NCI-H748 treated with DMSO at 0.1 percent for 48 hours (cell line): Measurements from ENCODE around the gene GOLT1A.

Source experiments
- DNase-seq: peaks from one replicate; lab custom pipeline; 2025; lab: John Stamatoyannopoulos, UW

GOLT1A gene, protein sequence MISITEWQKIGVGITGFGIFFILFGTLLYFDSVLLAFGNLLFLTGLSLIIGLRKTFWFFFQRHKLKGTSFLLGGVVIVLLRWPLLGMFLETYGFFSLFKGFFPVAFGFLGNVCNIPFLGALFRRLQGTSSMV

DNA sequence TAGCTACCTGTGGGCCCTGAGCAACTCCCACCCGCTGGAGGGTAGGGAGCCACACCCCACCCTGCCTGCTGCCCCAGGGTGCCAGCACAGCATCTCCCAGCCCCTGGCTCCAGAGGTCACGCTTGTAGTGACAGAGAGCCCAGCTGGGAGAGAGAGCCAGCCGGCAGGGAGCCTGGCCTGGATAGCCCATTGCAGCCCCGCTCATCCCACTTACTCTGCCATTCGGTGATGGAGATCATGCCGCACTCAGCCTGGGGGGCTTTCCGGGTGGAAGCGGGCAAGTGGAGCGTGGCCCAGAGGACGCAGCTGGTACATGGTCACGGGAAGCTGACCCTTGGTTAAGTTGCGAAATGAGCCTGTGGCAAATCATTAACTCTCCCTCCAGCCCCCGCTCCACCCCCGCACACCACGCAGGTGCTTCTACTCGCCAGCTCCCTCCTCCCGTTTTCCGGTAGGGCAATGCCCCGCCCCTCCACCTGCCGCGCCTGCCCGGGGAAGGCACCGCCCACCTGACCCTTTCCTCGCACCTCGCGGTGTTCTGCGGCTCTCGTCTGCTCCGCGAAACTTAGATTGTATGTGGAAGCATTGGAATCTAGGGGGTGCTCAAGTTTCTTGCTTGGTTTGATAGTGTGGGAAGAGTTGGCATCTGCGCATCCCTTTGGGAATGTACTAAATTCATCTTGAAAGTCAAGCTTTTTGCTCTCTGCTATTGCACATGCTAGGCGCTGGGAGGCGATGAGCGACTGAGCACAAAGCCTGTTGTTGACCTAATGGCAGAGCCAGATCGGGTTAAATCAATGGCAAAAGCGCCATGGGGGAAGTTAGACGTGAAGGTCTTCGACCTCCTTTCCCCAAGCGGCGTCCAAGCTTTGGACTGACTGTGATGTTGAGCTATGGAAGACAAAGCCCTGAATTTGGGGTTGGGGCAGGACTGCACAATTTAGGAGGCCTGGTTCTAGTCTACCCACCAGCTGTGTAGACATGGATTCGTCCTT is at the start of gene GOLT1A:
TSS of gene GOLT1A (minus strand) at position 321 of the 995 bp plus-strand sequence. CDS start at position 239, 82 bp downstream.
- DNase-seq = no peak

DNA sequence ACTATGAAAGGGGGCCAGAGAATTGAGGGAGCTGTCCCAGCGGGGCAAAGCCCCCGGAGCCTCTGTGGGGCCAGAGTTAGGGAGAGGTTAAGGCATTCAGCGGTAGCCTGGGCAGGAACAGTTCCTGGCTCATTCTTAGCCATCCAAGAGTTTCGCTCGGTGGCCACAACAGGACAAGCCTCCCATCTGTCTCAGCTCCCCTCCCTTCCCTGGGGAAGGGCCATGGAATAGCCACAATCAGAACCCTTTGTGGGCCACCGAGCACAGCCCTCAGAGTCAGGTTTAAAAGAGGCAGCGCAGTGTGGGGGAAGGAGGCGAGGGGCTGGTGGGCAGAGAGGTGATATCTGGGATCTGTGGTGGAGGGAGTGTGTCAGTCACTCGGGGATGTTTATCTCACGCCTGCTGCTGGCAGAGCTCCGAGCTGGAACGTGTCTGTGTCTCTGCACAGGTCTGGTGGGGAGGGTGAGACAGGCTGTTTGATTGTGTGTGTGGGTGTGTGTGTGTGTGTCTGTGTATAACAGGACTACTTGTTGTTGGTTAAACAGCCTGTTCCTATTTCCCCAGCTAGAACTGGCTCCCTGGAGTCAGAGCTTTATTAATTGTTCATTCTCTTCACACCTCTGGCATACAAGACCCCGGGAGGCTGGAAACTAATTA is 49.6 kb upstream of the GOLT1A start:
- DNase-seq = no peak

DNA sequence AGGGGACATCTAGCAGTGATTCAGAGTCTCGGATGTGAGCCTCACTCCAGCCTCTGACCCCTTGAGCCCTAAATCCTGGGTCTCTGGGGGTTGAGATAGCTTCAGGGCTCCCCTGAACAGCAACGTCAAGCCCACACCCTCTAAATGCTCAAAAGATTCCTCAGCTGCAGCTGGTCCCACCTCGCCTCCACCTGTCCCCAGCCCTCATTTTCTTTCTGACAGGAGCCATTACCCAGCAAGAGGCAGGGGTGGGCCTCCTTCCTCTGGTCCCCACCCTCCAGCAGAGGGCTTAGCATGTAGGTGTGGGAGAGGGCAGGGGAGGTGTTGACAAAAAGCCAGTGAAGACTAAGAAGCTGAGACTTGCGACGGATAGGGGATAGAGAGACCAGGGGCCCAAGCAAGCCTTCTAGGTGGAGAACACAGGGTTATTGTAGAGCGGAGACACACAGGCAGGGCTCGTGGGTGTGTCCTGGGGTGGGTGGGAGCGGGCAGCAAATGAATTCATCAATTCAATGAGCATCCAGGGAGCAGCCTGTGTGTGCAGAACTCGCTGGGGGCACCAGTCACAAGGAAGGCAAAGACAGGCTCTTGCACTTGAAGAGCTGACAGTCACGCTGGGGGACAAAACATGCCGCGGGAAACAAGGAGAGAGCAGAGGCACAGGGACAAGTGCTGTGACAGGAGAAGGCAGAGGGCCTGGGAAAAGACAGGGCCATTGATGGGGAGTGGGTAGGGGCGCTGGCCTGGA is 48.9 kb upstream of the GOLT1A start:
- no peak for DNase-seq

DNA sequence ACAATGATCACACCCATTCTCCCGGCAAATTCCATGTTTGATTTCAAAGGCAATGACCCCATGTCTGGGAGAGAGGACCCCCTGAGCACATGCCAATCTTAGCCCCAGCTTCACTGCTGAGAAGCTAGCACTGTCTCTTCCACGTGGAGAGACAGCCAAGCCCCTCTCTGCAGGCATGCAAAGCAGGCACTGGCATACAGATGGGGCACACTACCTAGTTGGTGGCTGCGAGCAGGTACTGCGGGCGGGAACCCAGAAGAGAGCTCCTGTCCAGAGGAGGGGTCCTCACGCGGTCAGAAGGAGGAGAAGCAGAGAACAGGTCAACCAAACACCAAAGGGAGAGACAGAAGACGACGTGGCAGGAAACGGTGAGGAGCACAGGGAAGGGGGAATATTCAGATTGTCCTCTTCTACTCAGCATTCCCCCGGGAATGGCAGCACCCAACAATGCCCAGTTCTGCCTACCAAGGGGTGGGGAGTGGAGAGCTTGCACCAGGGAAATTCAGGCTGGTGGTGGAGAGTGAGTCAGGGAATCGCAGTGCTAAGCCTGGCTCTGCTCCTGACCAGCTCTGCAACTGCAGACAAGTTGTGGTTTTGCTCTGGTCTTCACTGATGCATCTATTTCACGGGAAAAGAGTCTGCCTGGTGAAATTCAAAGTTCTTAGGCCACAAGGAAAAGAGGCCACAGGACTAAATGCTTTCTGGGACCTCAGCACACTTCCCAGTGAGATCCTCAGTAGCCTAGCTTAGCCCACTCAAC is 48.1 kb upstream of the GOLT1A start:
- DNase-seq = no peak

DNA sequence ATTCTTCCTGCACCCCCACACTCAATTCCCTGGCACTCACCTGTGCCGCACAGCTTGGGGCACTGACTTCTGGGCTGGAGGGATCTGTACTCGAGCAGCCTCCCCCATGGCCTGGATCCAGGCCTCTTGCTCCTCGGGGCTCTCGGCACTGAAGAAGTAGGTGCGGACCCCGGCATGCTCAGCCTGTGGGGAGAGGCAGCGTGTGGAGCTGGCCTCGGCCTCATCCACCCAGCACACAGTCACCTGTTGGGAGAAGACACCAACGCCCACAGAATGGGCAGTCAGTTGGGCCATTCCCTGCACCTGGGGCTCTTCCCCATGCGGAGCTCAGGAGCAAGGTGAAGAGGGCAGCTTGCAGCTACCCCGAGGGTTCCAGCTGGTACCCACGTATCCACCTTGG is 47.5 kb upstream of the GOLT1A start:
- DNase-seq = no peak

DNA sequence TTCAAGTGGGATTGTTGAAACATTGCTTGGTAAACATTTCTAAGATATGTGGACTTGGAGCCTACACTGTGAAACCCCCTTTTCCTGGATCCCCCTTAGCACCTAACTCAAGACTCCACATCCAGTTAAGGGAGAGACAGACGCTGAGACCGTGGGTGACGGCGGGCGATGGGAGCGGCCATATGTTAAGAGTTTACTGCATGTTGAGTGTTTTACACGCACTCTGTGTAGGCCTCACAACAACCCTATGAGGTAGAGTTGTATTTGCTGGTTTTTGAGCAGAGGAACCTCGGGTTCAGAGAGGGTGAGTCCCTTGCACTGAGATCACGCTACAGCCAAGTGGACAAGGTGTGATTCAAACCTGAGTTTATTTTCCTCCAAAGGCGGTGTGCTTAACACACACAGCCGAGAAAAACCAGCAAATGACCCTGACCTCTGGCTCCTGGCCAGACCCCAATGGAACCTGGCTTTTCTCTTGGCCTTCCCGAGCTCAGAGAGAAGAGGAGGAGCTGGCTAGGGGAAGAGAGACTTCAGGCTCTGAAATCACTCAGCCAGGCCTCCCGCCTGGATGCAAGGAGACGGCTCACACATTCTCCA is 46.9 kb upstream of the GOLT1A start:
- no peak for DNase-seq

DNA sequence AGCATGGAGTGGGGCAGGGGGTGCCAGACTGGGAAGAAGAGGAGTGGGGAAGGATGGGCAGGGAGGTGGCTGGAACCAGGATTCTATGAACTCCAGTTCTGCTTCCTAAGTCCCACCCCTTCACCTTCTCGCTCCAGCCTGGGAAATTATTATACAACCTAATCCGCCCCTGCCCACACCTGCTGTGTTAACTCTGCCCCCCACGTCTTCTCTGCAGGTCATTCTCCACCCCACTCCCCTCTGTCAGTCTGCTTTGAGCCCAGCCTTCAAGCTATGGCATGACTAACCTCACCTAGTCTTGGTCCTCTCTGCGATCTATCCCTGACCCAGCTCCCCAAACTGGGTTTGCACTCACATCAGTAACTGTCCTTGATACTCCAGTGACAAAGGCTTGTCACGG is 46.0 kb upstream of the GOLT1A start:
- no peak for DNase-seq

DNA sequence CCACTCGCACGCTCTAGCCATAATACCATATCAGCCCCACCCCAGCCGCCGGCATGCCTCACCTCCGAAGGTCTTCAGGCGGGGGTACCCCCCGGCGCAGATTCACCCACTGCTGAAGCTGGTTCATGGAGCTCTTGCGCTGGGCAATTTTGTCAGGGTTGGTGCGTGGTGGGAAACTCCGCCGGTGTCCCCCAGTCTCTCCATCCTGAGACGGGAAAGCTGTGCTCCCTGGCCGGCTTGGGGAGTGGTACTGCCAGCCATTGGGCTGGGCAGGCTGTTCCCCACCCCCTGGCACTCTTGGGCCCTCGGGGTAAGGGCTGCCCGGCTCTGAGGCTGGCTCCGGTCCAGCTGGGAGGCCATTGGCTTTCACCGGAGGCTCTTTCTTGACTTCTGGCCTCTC is 45.4 kb upstream of the GOLT1A start:
- no peak for DNase-seq

DNA sequence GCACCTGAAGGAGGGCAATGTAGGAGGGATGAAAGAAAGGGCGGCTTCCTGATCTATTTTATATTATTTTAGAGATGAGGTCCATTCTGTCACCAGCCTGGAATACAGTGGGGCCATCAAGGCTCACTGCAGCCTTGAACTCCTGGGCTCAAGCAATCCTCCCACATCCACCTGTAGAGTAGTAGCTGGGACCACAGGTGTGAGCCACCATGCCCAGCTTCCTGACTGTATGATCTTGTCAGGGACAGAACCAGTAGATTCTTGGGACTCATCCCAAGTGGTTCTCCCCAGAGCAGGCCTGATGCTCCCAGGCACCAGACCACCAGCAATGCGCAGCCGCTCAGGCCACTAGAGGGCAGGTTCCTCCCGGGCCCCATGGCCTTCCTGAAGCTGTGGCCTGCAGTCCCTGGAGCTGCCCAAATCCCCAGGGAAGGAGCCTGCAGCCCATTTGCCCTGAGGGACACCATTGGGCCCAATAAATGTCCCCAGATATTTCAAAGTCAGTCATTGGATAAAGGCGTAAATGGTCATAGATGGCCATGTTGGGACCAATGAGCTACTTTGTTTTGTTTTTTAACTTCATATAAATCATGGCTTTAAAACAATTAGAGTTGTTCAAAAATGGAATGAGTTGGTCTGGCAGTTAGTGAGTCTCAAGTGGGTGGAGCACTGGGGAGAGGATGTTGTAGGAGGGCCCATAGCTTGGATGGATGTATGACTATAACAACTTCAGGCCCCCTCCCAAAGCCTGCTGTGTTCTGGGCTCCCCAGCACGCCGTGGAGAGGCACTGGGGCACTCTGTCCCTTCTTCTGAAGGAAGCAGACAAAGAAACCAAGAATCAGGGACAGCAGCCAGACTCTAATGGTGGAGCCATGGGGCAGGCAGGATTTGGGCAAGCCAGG is 44.7 kb upstream of the GOLT1A start:
- DNase-seq = peak; percentile 1

DNA sequence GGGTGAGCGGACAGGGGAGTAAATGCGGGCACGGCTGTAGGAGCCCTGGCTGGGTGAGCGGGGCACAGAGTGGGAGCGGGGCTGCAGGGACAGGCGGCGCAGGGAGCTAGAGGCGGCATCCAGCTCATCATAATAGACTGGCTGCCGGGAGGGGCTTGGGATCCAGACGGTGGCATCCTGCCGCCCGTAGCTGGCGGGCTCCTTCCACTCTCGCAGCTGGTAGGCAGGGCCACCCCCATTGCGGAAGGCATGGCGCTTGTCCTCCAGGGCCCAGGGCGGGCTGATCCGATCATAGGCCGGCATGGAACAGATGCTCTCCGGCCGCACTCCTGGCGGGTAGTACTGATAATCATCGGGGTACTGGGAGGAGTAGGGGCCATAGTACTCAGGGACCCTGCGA is 43.7 kb upstream of the GOLT1A start:
- DNase-seq = no peak

DNA sequence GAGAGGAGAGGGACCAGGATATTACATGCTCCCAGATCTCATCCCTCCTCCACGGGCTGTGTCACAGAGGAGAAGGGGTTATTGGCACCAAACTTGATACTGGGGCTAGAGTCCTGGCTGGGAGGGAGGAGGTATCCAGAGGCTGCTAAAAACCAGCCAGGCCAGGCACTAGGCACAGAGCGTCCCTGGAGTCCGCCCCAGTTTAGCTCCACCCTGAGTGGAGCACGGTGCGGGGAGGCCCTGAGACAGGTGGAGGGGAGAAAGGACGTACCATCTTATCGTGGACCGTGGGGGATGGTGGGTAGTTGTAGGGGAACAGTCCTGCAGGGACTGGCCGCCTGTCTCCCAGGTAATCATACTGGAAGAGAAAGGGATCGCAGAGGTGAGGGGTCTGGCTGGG is 42.7 kb upstream of the GOLT1A start:
- DNase-seq = no peak

DNA sequence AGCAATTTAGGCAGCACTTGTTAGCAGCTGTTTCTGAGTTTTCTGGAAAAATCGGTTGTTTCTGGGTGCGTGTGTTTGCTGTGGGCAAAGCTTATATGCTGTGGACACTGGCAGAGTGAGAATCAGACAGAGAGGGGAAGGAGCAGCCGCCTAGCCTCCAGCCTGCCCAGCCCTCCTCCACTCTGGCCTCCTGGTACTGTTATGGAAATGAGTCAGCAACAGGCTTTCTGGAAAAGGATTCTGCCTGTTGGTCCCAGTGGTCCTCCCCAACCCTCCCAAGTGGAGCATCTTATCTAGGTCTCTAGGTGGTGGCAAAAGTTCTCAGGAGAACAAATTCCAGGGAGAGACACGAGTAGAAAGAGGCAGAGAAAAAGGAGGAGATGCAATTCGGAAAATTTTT is 42.2 kb upstream of the GOLT1A start:
- DNase-seq = no peak

DNA sequence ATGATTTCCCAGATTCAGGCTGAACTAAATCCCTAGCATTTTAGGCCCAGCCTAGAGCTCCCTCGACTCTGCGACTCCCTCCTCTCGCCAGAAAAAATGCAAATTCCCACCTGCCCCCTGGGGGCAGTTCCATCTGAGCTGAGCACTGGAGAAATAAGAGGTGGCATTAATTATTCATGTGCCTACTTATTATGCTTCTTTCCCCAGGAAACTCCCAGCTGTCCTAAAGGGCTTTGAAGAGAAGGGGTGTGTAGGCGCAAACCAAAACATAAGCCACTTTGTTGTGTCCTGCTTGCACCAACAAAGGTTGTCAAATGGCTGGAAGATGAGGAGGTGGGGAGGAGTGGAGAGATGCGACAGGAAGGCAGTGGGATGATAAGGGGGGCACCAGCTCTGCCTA is 41.4 kb upstream of the GOLT1A start:
- DNase-seq = no peak

DNA sequence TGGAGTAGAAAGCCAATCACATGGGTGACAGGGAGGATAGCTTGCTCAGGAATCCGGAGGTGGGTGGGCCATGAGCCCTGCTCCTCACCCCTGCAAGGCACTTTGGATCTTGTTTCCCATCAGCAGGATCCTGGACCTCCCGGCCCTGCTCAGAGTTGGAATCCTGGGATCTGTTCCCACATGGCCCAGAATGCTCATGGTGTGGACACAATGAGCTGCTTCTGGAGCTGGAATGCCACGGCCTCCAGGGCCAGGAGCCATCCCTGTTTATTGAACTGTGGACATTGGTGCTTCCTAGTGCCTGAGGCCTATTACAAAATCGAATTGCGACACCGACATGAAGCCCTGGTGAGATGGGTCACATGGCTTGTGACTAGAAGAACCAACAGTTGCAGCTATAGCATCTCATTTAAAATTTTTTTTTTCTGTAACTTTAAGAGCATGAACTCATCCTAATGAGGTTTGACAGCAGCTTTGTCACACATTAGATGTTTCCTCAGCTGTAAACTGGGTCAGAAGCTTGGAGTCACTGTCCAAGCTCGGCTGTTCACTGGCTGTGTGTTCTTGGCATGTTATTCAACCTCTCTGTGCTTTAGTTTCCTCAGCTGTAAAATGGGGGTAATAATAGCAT is 40.4 kb upstream of the GOLT1A start:
- no peak for DNase-seq

DNA sequence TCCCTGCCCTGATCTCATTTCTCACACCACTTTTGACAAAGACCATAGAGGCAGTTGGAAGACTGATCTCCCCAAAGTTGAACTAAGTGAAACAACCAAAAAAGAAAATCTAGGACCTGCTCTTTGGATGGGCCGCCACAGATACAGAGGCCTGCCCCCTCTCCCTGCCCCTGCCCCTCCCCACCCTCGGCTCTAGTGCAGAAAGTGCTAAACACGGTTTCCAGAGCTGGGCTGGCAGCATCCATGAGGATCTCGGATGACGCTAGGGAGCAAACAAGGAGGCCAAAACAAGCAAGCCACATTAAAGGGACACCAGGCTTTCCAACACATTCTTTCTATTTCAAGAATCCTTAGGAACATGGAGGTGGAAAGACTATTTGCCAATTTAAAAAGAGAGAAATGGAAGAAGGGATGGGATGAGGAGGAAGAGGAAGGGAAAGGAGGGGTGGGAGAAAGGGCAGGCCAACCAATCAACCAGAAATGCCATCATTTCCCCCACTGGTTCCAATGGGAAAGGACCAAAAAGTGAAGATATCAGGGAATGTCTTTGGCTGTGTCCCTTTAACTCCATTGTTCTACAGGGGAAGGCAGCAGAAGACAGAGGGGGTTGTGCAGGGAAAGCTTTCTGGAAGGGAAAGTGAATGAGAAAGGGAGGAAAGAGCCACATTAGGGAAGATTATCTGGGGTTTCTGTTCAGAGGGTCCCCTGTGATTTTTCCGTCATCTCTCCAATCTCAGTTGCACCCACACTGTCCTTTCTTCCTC is 38.3 kb upstream of the GOLT1A start:
- no peak for DNase-seq

DNA sequence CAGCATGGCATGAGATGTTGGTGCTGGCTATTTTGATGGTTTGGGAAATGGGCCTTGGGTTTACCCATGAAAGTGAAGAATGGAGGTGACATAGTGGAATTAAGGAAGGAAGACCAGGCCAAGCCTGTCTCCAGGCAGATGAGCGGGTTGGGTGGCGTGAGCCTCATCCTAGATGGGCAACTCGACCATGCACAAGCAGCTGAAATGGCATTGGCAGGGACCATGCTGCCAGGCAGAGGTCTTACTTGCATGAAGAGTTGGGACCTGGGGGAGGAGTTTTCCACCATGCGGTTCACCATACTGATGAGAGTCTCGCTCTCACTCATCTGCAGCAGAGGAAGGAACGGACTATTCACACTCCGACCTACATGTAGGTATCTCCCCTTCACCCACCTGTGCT is 37.5 kb upstream of the GOLT1A start:
- DNase-seq = no peak

DNA sequence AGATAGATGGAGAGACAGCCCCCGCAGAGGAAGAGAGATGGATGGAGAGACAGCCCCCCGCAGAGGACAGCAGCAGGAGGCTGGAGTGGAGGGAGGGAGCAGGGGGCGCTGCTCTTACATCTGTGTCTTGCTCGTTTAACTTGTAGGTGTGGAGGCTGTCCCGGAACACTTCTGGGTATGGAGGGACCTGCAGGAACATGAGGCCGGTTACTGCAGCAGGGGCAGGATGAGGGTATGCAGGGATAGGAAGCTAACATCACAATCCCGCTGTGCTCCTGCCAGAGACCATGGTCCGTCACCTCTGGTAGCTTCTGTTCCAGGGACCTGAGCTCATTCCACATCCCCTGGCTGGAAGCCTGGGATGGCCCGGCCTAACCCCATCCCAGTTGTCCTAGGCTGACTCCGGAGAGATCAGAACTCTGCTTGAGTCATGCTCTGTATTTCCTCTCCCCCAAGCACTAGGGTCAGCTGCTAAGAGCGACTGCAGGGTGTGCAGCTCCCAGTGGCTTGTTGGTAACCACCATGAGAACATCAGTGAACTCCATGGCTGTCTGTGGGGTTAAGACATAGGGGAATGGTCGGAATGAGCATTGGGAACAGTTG is 36.7 kb upstream of the GOLT1A start:
- no peak for DNase-seq

DNA sequence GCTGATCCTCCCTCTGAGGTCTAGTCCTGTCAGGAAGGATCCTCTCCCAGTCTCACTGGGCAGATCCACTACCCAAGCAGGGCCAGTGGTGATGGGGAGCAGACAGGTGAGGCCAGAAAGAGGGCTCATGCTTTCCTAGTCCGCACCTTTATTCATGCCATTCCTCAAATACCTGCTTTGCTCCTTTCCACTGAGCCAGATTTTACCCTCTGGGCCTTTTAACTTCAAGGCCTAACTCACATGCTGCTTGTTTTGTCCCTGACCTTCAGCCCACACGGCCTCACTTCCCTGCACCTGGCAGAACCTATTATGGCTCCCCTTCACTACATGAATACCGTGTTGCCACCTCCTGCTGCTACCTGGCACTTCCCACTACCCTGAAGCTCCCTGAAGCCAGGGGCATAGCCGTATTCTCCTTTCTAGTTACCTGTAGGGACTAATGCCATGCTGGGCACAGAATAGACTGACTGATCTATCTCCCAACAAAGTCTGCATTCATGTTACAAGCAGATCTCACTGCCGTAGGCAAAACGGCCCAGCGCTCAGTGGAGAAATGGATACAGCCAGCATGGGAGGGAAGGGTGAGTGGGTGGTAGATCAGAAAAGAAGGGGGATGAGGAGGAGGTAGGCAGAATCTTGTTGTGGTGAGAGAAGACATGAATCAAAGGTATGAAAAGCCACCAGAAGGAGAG is 36.1 kb upstream of the GOLT1A start:
- no peak for DNase-seq
